AG09319 (cell line): ENCODE measurements around the gene IL36B.
A peak's percentile ranks its signal among the peaks of the same experiment; 100 is the strongest.

Source experiments
- DNase-seq: peaks from one replicate; pipeline ENCODE4 v3.0.0-alpha.2; 2010; ENCODE audit warnings: low read depth; ENCODE audit errors: extremely low read depth
- TF ChIP-seq, protein P1 (sequence below): IDR thresholded peaks from 2 replicates; pipeline ENCODE4 v1.5.1; 2011; ENCODE audit warnings: low read depth, mild to moderate bottlenecking, inconsistent platforms, low read length, moderate library complexity

The IL36B gene

DNA sequence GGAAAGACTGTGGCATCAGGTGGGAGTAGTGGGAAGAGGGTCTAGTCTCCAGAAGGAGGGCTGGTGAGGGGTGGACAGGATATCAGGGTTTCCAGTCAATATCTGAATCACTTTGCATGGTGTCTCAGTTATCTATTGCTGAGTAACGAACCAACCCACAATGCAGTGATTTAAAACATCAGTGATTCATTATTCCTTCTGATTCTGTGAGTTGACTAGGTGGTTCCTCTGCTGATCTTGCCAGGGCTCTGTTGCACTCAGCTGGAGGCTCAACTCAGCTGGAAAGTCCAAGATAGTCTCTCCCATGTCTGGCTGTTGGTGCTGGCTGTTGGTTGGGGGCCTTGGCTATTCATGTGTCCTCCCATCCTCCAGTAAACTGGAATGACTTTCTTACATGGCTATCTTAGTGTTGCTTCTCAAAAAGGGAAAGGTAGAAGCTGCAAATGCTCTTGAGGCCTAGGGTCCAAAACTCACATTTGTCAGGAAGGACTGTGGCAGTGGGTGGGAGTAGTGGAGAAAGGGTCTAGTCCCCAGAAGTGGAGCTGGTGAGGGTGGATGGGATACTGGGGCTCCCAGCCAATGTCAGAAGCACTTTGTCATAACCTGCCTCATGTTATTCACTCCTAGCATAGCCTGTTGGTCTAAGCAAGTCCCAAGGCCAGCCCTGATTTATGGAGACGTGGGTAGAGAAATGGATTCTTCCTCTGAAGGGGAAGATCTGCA, 29.0 kb upstream of the IL36B start:
- TF ChIP-seq, protein P1, sequence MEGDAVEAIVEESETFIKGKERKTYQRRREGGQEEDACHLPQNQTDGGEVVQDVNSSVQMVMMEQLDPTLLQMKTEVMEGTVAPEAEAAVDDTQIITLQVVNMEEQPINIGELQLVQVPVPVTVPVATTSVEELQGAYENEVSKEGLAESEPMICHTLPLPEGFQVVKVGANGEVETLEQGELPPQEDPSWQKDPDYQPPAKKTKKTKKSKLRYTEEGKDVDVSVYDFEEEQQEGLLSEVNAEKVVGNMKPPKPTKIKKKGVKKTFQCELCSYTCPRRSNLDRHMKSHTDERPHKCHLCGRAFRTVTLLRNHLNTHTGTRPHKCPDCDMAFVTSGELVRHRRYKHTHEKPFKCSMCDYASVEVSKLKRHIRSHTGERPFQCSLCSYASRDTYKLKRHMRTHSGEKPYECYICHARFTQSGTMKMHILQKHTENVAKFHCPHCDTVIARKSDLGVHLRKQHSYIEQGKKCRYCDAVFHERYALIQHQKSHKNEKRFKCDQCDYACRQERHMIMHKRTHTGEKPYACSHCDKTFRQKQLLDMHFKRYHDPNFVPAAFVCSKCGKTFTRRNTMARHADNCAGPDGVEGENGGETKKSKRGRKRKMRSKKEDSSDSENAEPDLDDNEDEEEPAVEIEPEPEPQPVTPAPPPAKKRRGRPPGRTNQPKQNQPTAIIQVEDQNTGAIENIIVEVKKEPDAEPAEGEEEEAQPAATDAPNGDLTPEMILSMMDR: no peak
- DNase-seq: no peak

DNA sequence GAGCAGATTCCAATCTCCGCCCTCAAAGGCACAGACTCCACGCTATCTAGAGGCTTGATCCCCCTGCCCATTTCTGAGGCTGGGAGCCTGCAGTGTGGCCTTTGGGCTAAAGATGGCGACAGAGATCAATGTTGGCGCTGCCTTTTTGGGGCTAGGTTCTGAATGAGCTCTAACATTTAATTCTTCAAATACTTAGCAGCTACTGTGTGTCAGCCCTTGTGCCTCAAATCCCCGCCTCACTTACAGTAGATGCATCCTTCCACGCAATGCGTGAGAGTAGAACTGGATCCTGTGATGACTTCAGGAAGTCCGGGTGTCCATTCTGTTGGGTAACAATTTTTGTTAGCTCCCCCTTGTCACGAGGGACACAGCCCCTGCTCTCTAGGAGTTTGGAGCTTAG, 27.5 kb upstream of the IL36B start:
- DNase-seq: no peak
- TF ChIP-seq, protein P1: peak; percentile 87

DNA sequence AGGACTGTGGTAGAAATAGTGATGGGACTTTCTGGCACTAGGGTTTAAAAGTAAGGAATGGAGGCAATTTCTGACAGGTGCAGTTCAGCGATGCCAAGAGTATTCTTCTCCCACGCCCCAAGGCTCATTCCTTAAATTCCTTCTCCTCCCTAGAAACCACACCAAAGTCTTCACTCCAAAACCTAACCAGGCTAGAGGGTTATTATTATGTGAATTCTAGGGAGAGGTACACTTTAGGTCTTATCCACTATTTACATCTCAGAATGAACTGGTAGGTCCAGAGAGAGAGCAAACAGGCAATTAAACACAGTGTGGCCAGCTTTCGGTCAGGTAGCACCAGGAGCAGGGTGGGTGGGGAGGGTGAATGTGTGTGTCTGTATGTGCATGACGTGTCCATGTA, 26.5 kb upstream of the IL36B start:
- DNase-seq: no peak
- TF ChIP-seq, protein P1: no peak

DNA sequence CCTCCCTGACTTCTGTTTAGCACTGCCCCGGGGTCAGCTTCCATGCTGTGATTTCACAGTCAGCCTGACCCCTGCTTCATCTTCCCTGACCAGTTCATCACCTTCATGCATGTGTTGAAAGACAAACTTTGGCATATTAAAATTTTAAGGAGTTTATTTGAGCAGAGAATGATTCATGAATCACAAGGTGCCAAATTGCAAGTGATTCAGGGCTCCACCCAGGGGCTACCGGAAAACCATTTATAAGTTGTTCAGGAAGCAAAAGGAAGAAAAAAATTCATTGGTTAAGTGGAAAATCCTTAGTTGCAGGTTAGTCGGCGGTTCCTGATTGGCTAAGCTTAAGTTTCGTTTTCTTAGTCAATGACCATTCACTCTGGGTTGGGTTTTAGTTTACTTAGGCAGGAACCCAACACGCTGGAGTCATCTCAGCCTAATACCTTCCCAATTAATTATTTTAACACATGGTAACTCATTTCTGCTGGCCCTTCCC, 25.7 kb upstream of the IL36B start:
- TF ChIP-seq, protein P1: no peak
- DNase-seq: no peak

DNA sequence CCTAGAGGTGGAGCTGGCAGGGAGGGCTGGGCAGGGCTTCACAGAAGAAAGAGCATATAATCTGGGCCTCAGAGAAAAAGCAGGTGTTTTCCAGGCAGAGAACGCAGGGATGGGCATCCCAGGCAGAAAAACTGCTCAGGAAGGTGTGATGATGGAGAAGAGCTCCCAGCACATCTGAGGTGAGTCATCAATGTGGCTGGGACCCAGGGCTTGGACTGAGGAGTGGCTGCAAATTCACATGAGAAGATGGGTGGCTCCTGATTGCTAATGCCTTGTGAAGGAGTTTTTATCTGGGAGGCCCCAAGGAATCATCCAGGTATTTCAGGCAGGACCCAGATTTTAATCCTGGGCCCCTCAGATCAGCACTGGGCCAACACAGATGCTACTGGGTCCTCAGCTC, 25.3 kb upstream of the IL36B start:
- DNase-seq: no peak
- TF ChIP-seq, protein P1: no peak

DNA sequence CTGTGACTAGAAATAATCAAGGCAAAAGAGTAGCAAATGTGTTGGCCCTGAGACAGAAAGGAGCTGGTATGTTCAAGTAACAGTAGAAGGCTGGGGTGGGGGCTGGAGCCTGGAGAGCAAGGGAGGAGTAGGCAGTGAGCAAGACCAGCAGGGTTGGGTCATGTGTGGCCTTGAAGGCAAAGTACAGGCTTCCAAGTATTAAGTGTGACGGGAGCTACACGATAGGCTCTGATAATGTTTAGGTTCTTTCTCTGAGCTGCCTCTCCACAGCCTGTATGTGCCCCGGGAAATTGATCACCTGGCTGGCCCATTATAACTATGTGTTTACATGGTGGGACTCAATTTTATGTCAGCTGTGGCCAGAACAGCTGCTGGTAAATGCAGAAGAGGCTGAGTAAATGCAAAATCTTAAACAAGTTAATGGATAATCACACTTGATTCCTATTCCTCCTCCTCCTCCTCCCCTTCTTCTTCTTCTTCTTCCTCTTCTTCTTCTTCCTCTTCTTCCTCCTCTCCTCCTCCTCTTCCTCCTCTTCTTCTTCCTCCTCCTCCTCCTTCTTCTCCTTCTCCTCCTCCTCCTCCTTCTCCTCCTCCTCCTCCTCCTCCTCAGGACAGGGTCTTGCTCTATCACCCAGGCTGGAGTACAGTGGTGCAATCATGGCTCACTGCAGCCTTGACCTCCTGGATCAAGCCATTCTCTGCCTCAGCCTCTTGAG, 24.4 kb upstream of the IL36B start:
- TF ChIP-seq, protein P1: no peak
- no peak for DNase-seq

DNA sequence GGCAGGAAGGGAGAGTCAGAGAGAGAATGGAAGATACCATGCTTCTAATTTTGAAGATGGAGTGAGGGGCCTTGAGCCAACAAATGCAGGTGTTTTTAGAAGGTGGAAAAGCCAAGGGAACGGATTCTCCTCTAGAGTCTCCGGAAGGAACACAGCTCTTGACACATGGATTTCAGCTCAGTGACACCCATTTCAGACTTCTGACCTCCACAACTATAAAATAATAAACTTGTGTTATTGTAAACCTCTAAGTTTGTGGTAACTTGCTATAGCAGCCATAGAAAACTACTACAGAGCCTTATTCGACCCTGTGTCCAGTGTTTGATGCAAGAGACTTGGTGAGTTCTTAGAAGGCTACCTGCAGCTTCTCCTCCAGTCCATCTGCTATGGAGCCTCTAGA, 22.9 kb upstream of the IL36B start:
- no peak for DNase-seq
- TF ChIP-seq, protein P1: no peak
